ENCODE data around the gene PIP.

GRCh38 chr7:143172354-143172753 lies 40.5 kb downstream of the PIP start:
- TF ChIP-seq CTCF (IDR thresholded peaks at IDR 0.05 in 4 of 5, conservative IDR thresholded peaks at IDR 0.05 in 1 of 5) (no peak), POLR2A (IDR thresholded peaks at IDR 0.05) (no peak)
